Hepatocyte (in vitro differentiated cells): ENCODE measurements around the gene KRT7. TPM values are rescaled to one million over a fixed set of nuclear protein-coding genes. Genes with fewer than 3 reads are reported as not detected.

ENCODE experiments used
- DNase-seq: peaks from one replicate; pipeline ENCODE4 v3.0.0-alpha.2; 2016; ENCODE audit warnings: low spot score
- H2AFZ ChIP-seq: fragments of 200-600 bp; sonication (generic); 2 replicates; pipeline ENCODE4 v1.6.0; 2016; ENCODE audit warnings: antibody characterized with exemption, mild to moderate bottlenecking
- H3K27ac ChIP-seq: fragments of 200-600 bp; sonication (generic); 2 replicates; pipeline ENCODE4 v1.5.1; 2016; ENCODE audit warnings: mild to moderate bottlenecking
- H3K27me3 ChIP-seq: fragments of 200-600 bp; sonication (generic); 2 replicates; pipeline ENCODE4 v1.6.1; 2016
- H3K36me3 ChIP-seq: fragments of 200-600 bp; sonication (generic); replicated peaks from 2 replicates; pipeline ENCODE4 v1.5.1; 2016; ENCODE audit warnings: low read depth; ENCODE audit not compliant: insufficient read depth
- H3K4me1 ChIP-seq: fragments of 200-600 bp; sonication (generic); 2 replicates; pipeline ENCODE4 v1.5.1; 2016; ENCODE audit warnings: mild to moderate bottlenecking, moderate library complexity; ENCODE audit not compliant: insufficient read depth
- H3K4me2 ChIP-seq: fragments of 200-600 bp; sonication (generic); 2 replicates; pipeline ENCODE4 v1.6.0; 2016
- H3K4me3 ChIP-seq: fragments of 200-600 bp; sonication (generic); 2 replicates; pipeline ENCODE4 v1.5.1; 2016; ENCODE audit warnings: mild to moderate bottlenecking
- H3K79me2 ChIP-seq: fragments of 200-600 bp; sonication (generic); 2 replicates; pipeline ENCODE4 v1.6.0; 2017; ENCODE audit warnings: mild to moderate bottlenecking
- H3K9me2 ChIP-seq: fragments of 200-600 bp; sonication (generic); replicated peaks from 2 replicates; pipeline ENCODE4 v1.6.0; 2017; ENCODE audit warnings: mild to moderate bottlenecking; ENCODE audit not compliant: insufficient read depth
- H3K9me3 ChIP-seq: fragments of 200-600 bp; sonication (generic); 2 replicates; pipeline ENCODE4 v1.5.1; 2016; ENCODE audit warnings: low read depth, mild to moderate bottlenecking
- H4K20me1 ChIP-seq: fragments of 200-600 bp; sonication (generic); 2 replicates; pipeline ENCODE4 v1.6.0; 2016; ENCODE audit warnings: mild to moderate bottlenecking; ENCODE audit not compliant: insufficient read depth, poor library complexity, severe bottlenecking
- EZH2 ChIP-seq: fragments of 200-600 bp; sonication (generic); IDR thresholded peaks from 2 replicates; pipeline ENCODE4 v1.6.1; 2016; ENCODE audit warnings: antibody characterized with exemption, mild to moderate bottlenecking, borderline replicate concordance
- EZH2phosphoT487 ChIP-seq: fragments of 200-600 bp; sonication (generic); IDR thresholded peaks from one replicate; pipeline ENCODE4 v1.6.1; 2018; ENCODE audit warnings: antibody characterized with exemption, mild to moderate bottlenecking, low read depth, moderate library complexity; ENCODE audit not compliant: unreplicated experiment, severe bottlenecking
- WGBS: methylation state at CpG from one replicate; pipeline ENCODE4 v1.1.6; 2016; ENCODE audit warnings: low lambda C conversion rate; ENCODE audit errors: missing lambda C conversion rate; 5-methylcytosine and 5-hydroxymethylcytosine counted together
- polyA plus RNA-seq: library from polyadenylated mRNA; unstranded; fragments of >200 nt; fragmentation: Nextera tagmentation; extraction: Ambion mirVana; gene quantifications from 2 replicates; pipeline ENCODE4 v1.2.1, GENCODE V29; 2016
- total RNA-seq: library from RNA; depleted of rRNA; stranded (reverse); fragments of >200 nt; gene quantifications from 2 replicates; pipeline ENCODE4 v1.2.3, GENCODE V29; 2014
- TF ChIP-seq, protein P1 (sequence below): fragments of 200-600 bp; sonication (generic); IDR thresholded peaks from 2 replicates; pipeline ENCODE4 v1.5.1; 2016; ENCODE audit warnings: antibody characterized with exemption, mild to moderate bottlenecking; ENCODE audit not compliant: poor library complexity

The KRT7 gene
- total and polyA plus RNA-seq, 2 experiments from 2014 or later = 27.1 to 33.3 TPM

DNA sequence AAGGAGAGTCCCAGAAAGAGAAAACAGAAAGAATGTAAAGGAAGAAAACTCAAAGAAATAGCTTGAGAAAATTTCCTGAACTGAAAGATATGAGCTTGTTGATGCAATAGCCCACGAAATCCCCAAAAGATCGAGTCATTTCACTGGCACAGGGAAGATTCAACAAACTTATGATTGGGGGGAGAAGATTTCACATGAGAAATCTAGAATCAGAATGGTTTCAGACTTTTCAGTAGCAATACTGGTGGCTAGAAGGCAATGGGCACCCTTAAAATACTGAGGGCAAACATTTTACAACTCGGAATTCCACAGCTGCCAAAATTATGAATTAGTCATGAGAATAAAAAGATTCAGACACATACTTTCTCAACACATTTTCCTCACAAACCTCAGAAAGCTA is 8.9 kb upstream of the KRT7 start:
- TF ChIP-seq EZH2 (no peak), EZH2phosphoT487 (no peak)
- TF ChIP-seq, protein P1, sequence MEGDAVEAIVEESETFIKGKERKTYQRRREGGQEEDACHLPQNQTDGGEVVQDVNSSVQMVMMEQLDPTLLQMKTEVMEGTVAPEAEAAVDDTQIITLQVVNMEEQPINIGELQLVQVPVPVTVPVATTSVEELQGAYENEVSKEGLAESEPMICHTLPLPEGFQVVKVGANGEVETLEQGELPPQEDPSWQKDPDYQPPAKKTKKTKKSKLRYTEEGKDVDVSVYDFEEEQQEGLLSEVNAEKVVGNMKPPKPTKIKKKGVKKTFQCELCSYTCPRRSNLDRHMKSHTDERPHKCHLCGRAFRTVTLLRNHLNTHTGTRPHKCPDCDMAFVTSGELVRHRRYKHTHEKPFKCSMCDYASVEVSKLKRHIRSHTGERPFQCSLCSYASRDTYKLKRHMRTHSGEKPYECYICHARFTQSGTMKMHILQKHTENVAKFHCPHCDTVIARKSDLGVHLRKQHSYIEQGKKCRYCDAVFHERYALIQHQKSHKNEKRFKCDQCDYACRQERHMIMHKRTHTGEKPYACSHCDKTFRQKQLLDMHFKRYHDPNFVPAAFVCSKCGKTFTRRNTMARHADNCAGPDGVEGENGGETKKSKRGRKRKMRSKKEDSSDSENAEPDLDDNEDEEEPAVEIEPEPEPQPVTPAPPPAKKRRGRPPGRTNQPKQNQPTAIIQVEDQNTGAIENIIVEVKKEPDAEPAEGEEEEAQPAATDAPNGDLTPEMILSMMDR = no peak
- Histone ChIP-seq H2AFZ (no peak overlapping the region), H3K79me2 (no peaks in the 10 kb centered on the region), H3K4me2 (no peak overlapping the region), H3K4me1 (peaks cover 4% of the 10 kb centered on the region), H3K27ac (no peak overlapping the region), H3K27me3 (no peaks in the 10 kb centered on the region), H3K9me2 (no peaks in the 10 kb centered on the region), H3K9me3 (no peaks in the 10 kb centered on the region), H4K20me1 (no peaks in the 10 kb centered on the region), H3K4me3 (no peak overlapping the region), H3K36me3 (no peaks in the 10 kb centered on the region)
- DNase-seq = no peak
- 85% methylated on average over 3 of the region's 3 CpGs for WGBS

DNA sequence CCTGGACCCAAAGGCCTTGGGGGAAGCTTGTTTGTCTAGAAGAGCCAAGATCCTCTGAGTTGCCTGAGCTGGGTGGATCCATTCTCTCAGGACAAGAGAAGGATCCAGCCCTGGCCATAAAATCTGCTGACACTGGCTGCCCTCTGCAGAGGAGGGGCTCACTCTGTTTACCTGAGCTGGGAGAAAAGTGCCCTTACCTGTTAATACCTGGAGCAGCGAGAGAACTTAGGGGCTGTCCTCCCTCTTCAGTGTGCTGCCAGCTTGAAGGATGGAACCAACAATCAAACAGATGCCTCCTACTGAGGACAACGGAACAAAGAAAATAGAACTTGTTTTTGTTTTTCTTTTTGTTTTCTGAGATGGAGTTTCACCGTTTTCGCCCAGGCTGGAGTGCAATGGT is 7.3 kb upstream of the KRT7 start:
- Histone ChIP-seq H4K20me1 (no peaks in the 10 kb centered on the region), H3K27ac (no peak overlapping the region), H3K4me1 (peaks cover 7% of the 10 kb centered on the region), H3K4me3 (no peak overlapping the region), H3K79me2 (no peaks in the 10 kb centered on the region), H3K4me2 (no peak overlapping the region), H3K9me2 (no peaks in the 10 kb centered on the region), H3K27me3 (no peaks in the 10 kb centered on the region), H3K9me3 (no peaks in the 10 kb centered on the region), H2AFZ (no peak overlapping the region), H3K36me3 (no peaks in the 10 kb centered on the region)
- DNase-seq = no peak
- TF ChIP-seq EZH2phosphoT487 (no peak), EZH2 (no peak)
- TF ChIP-seq, protein P1 = no peak
- WGBS = 81% methylated on average over 4 of the region's 4 CpGs

DNA sequence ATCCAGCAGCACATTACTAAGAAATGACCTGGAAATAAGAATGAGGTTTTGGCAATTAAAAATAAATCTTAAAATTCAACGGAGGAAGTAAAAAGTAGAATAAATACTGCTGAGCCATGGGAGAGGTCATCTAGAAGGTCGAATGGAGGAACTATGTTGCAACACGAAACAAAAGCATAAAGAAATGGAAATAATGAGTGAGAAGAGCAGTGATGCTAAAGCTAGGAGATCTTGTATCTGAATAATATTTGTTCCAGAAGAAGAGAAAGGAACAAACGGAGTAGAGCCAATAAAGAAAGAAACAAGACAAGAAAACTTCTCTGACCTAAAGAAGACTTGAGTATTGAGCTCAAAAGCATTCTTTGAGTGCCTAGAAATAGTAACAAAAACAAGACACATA is 6.6 kb upstream of the KRT7 start:
- H3K4me3 ChIP-seq = no peak overlapping the region
- H3K27ac ChIP-seq = no peak overlapping the region
- H3K27me3 ChIP-seq = no peaks in the 10 kb centered on the region
- 78% methylated on average over 4 of the region's 4 CpGs for WGBS
- H3K36me3 ChIP-seq = no peaks in the 10 kb centered on the region
- no peaks in the 10 kb centered on the region for H3K9me2 ChIP-seq
- no peak overlapping the region for H2AFZ ChIP-seq
- DNase-seq = no peak
- no peaks in the 10 kb centered on the region for H3K9me3 ChIP-seq
- no peaks in the 10 kb centered on the region for H3K79me2 ChIP-seq
- TF ChIP-seq EZH2phosphoT487 (no peak), EZH2 (no peak)
- TF ChIP-seq, protein P1 = no peak
- H3K4me2 ChIP-seq = no peak overlapping the region
- no peaks in the 10 kb centered on the region for H4K20me1 ChIP-seq
- H3K4me1 ChIP-seq = peaks cover 7% of the 10 kb centered on the region
